A673 (cell line): ENCODE data around the gene NRF1. TPM values are rescaled to one million over a fixed set of nuclear protein-coding genes. Genes with fewer than 3 reads are reported as not detected.

Experiments
- BruUV-seq: library from RNA; stranded (reverse); fragments of 400-500 nt; replicated peaks from 2 replicates; lab custom pipeline; 2021; lab: Mats Ljungman, UMichigan
- CTCF ChIA-PET: fragments of 300-600 bp; sonication (Branson Sonifier 250); formaldehyde crosslinking; loops from one replicate; lab custom pipeline; 2022; ENCODE audit warnings: antibody characterized with exemption; lab: Charles Lee
- POLR2A ChIA-PET: fragments of 300-600 bp; sonication (Branson Sonifier 250); formaldehyde crosslinking; loops from one replicate; lab custom pipeline; 2022; ENCODE audit warnings: antibody characterized with exemption; ENCODE audit not compliant: low non-redundant PET; lab: Charles Lee
- DNase-seq: peaks from one replicate; pipeline ENCODE4 v3.0.0-alpha.2; 2015; ENCODE audit warnings: low spot score
- H3K27ac ChIP-seq: fragments of 200-600 bp; sonication (generic); 2 replicates; pipeline ENCODE4 v1.5.1; 2016; ENCODE audit warnings: mixed run types, low read depth, mild to moderate bottlenecking, mixed read lengths, antibody characterized with exemption, low read length; ENCODE audit not compliant: poor library complexity, severe bottlenecking
- H3K27me3 ChIP-seq: fragments of 200-600 bp; sonication (generic); replicated peaks from 2 replicates; pipeline ENCODE4 v1.6.1; 2017; ENCODE audit warnings: mixed run types, low read depth, mild to moderate bottlenecking, mixed read lengths, antibody characterized with exemption, low read length; ENCODE audit not compliant: insufficient read depth, poor library complexity
- H3K36me3 ChIP-seq: fragments of 200-600 bp; sonication (generic); 2 replicates; pipeline ENCODE4 v1.6.1; 2016; ENCODE audit warnings: mixed run types, mild to moderate bottlenecking, mixed read lengths, antibody characterized with exemption, low read length; ENCODE audit not compliant: insufficient read depth, poor library complexity, severe bottlenecking
- H3K4me1 ChIP-seq: fragments of 200-600 bp; sonication (generic); 2 replicates; pipeline ENCODE4 v1.6.1; 2017; ENCODE audit warnings: mixed run types, mild to moderate bottlenecking, mixed read lengths, antibody characterized with exemption, low read length; ENCODE audit not compliant: insufficient read depth, poor library complexity, severe bottlenecking
- H3K4me3 ChIP-seq: fragments of 200-600 bp; sonication (generic); 2 replicates; pipeline ENCODE4 v1.5.1; 2016; ENCODE audit warnings: low read depth, mixed run types, mild to moderate bottlenecking, mixed read lengths, low read length; ENCODE audit not compliant: poor library complexity, severe bottlenecking
- H3K9me3 ChIP-seq: fragments of 200-600 bp; sonication (generic); 2 replicates; pipeline ENCODE4 v1.6.1; 2016; ENCODE audit warnings: mixed run types, low read depth, mild to moderate bottlenecking, mixed read lengths, antibody characterized with exemption, low read length; ENCODE audit not compliant: poor library complexity, severe bottlenecking
- CTCF ChIP-seq: fragments of 300-800, 200-600 bp; sonication (generic); conservative IDR thresholded peaks from 2 replicates; pipeline ENCODE4 v1.5.1; 2017; ENCODE audit warnings: low read depth, mild to moderate bottlenecking, antibody characterized with exemption, low read length, moderate library complexity, mixed read lengths
- EZH2 ChIP-seq: fragments of 200-600 bp; sonication (generic); IDR thresholded peaks from 2 replicates; pipeline ENCODE4 v1.6.1; 2017; ENCODE audit warnings: borderline replicate concordance, low read depth, mild to moderate bottlenecking, mixed read lengths, antibody characterized with exemption, low read length; ENCODE audit not compliant: poor library complexity, severe bottlenecking
- intact Hi-C: fragments of 100-400 bp; cut with micrococcal nuclease; formaldehyde crosslinking; loops from one replicate; pipeline ENCODE4 v1.10.0; 2022; ENCODE audit not compliant: unreplicated experiment
- total RNA-seq: library from RNA; stranded (reverse); gene quantifications from 2 replicates; pipeline ENCODE4 v1.2.3, GENCODE V29; 2021

Gene NRF1
- total RNA-seq, 1 experiment from 2014 or later: 30.2 TPM

- intact Hi-C loops: no loop called here
- Histone ChIP-seq H3K36me3 (peaks cover 12% of the 10 kb centered on the region), H3K4me3 (no peak overlapping the region), H3K9me3 (peaks cover 10% of the 10 kb centered on the region), H3K4me1 (no peaks in the 10 kb centered on the region), H3K27me3 (no peaks in the 10 kb centered on the region), H3K27ac (no peak overlapping the region)
- ChIA-PET POLR2A (interaction anchor here (0.5 to 0.7 kb wide), 2 partner anchors 9 to 50 kb away, joined by 3 to 8 read pairs; no protein-coding TSS in a partner anchor), CTCF (interaction anchor here (0.5 kb wide), 1 partner anchor 333 kb away, joined by 3 read pairs; no protein-coding TSS in a partner anchor)
- no peak for DNase-seq
- TF ChIP-seq CTCF: no peak
- TF ChIP-seq EZH2: no peak
- BruUV-seq: no TSS peak
These were observed 66.3 kb downstream of the NRF1 start for GRCh38 chr7:129677796-129678195.

GRCh38 chr7:129678606-129679005 lies 67.1 kb downstream of the NRF1 start:
- no TSS peak for BruUV-seq
- H3K27me3 ChIP-seq: no peaks in the 10 kb centered on the region
- POLR2A ChIA-PET: interaction anchor here (0.7 kb wide), 1 partner anchor 51 kb away, joined by 3 read pairs; no protein-coding TSS in a partner anchor
- CTCF ChIA-PET: no interaction called here
- H3K4me1 ChIP-seq: no peaks in the 10 kb centered on the region
- intact Hi-C loops: no loop called here
- H3K4me3 ChIP-seq: no peak overlapping the region
- H3K36me3 ChIP-seq: peaks cover 12% of the 10 kb centered on the region
- no peak for TF ChIP-seq CTCF
- no peak for TF ChIP-seq EZH2
- no peak for DNase-seq
- peak overlapping the region; percentile 25 for H3K27ac ChIP-seq
- H3K9me3 ChIP-seq: peaks cover 10% of the 10 kb centered on the region

GRCh38 chr7:129680400-129680799 lies 68.9 kb downstream of the NRF1 start:
- POLR2A ChIA-PET: no interaction called here

More at GRCh38 chr7:129680400-129680799, 68.9 kb downstream of the NRF1 start:
- Histone ChIP-seq H3K27ac (no peak overlapping the region), H3K9me3 (peaks cover 3% of the 10 kb centered on the region), H3K4me1 (no peaks in the 10 kb centered on the region), H3K27me3 (no peaks in the 10 kb centered on the region), H3K36me3 (peaks cover 7% of the 10 kb centered on the region), H3K4me3 (no peak overlapping the region)
- CTCF ChIA-PET: no interaction called here
- DNase-seq: no peak
- intact Hi-C loops: no loop called here
- TF ChIP-seq EZH2 (no peak), CTCF (no peak)
- no TSS peak for BruUV-seq
